ENCODE results near the gene VASH2. TPM values are rescaled to one million over a fixed set of nuclear protein-coding genes. Genes with fewer than 3 reads are reported as not detected.
A peak's percentile ranks its signal among the peaks of the same experiment; 100 is the strongest.

Gene VASH2
- total and polyA plus RNA-seq, 10 donors = 0.33 to 2.6 (median 0.95) TPM

GRCh38 chr1:212951126-212951946, 995 bp downstream of the VASH2 start:
- intact Hi-C loops (cut with DNase I; ENCODE audit: low total_unique reads) = no loop called here
- TF ChIP-seq POLR2A (IDR thresholded peaks at IDR 0.05) = no peak
- Histone ChIP-seq H3K9me3 (peaks cover 0 to 6% (median 0%) of the 10 kb centered on the region in 8 donors), H3K36me3 (no peaks in the 10 kb centered on the region), H3K4me3 (peak overlapping the region; percentile 32 to 81 (median 56)), H3K27me3 (replicated peaks in 1 of 7) (peaks cover 0 to 44% (median 13%) of the 10 kb centered on the region in 7 donors), H3K4me1 (peaks cover 0 to 43% (median 19%) of the 10 kb centered on the region in 6 donors), H3K27ac (peak overlapping the region in 1 of 8 donors; percentile 7)
- WGBS, 5 donors = 10 to 29% (median 16%) methylated on average over 28 to 72 of the region's 72 CpGs
- DNase-seq = no peak

DNA sequence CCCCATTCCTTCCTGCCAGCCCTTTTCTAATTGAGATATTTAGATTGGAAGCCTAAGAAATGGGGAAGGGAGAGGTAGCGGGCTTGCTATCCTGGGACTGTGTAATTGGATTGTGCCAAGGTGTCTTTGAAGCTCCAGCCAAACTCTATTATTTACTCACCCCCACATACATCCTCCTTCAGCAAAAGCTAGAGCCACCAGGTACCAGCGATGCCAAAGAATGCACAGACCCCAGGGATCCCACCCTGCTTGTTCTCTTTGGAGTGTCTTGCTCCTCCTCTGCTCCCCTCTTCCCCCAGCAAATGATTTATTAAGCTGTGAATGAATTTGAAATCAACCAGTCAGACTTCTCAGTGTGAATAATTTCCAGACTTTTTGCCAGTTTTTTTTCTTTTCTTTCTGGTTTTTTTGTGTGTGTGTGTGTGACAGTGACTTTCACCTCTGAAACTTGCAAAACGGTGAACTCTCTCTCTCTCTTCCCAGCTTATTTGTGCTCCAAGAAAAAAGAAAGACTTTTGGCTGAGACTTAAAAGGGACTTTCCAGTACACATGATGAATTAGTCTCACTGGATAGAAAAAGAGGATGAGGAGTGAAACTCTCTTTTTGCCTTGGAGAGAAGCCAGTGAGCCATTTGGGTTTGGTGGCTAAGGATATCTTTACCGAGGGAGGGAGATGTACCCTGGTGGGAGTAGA, 1.8 kb downstream of the VASH2 start:
- intact Hi-C loops (cut with DNase I; ENCODE audit: low total_unique reads) = no loop called here
- no peak for DNase-seq
- peaks cover 0 to 6% (median 0%) of the 10 kb centered on the region in 8 donors for H3K9me3 ChIP-seq
- H3K36me3 ChIP-seq = no peaks in the 10 kb centered on the region
- peak overlapping the region in 4 of 8 donors; percentile 21 to 81 (median 58) for H3K4me3 ChIP-seq
- H3K27ac ChIP-seq = peak overlapping the region in 4 of 8 donors; percentile 7 to 44 (median 10)
- TF ChIP-seq POLR2AphosphoS5 (IDR thresholded peaks at IDR 0.05) = no peak
- no peak for TF ChIP-seq CTCF (IDR thresholded peaks at IDR 0.05 in 8 of 11, conservative IDR thresholded peaks at IDR 0.05 in 3 of 11)
- TF ChIP-seq POLR2A (IDR thresholded peaks at IDR 0.05) = no peak
- WGBS, 5 donors = 70 to 82% (median 73%) methylated on average over 4 of the region's 4 CpGs
- peaks cover 0 to 36% (median 18%) of the 10 kb centered on the region in 6 donors for H3K4me1 ChIP-seq
- peaks cover 0 to 44% (median 13%) of the 10 kb centered on the region in 7 donors for H3K27me3 ChIP-seq (replicated peaks in 1 of 7)

- Histone ChIP-seq H3K27ac (peak overlapping the region in 4 of 8 donors; percentile 7 to 44 (median 10)), H3K4me1 (peaks cover 0 to 36% (median 17%) of the 10 kb centered on the region in 6 donors), H3K9me3 (peaks cover 0 to 6% (median 0%) of the 10 kb centered on the region in 8 donors), H3K4me3 (no peak overlapping the region), H3K27me3 (replicated peaks in 1 of 7) (peaks cover 0 to 44% (median 13%) of the 10 kb centered on the region in 7 donors), H3K36me3 (no peaks in the 10 kb centered on the region)
- 66 to 78% (median 75%) methylated on average over 8 of the region's 8 CpGs for WGBS, 5 donors
- no peak for TF ChIP-seq CTCF (IDR thresholded peaks at IDR 0.05 in 8 of 11, conservative IDR thresholded peaks at IDR 0.05 in 3 of 11)
- TF ChIP-seq POLR2A (IDR thresholded peaks at IDR 0.05) = no peak
- no peak for TF ChIP-seq POLR2AphosphoS5 (IDR thresholded peaks at IDR 0.05)
- no peak for DNase-seq
- intact Hi-C loops (cut with DNase I; ENCODE audit: low total_unique reads) = no loop called here
These were observed 2.3 kb downstream of the VASH2 start for GRCh38 chr1:212952641-212952976.

GRCh38 chr1:212953321-212953720, 3.0 kb downstream of the VASH2 start:
- Histone ChIP-seq H3K27ac (no peak overlapping the region), H3K27me3 (replicated peaks in 1 of 7) (peaks cover 0 to 44% (median 13%) of the 10 kb centered on the region in 7 donors), H3K9me3 (peaks cover 0 to 3% (median 0%) of the 10 kb centered on the region in 8 donors), H3K36me3 (no peaks in the 10 kb centered on the region), H3K4me3 (no peak overlapping the region), H3K4me1 (peaks cover 0 to 36% (median 17%) of the 10 kb centered on the region in 6 donors)
- intact Hi-C loops (cut with DNase I; ENCODE audit: low total_unique reads) = no loop called here
- no peak for DNase-seq
- 56 to 74% (median 62%) methylated on average over 3 of the region's 3 CpGs for WGBS, 5 donors
- TF ChIP-seq POLR2A (IDR thresholded peaks at IDR 0.05) = no peak
- no peak for TF ChIP-seq CTCF (IDR thresholded peaks at IDR 0.05 in 8 of 11, conservative IDR thresholded peaks at IDR 0.05 in 3 of 11)
- no peak for TF ChIP-seq POLR2AphosphoS5 (IDR thresholded peaks at IDR 0.05)

All from spleen (tissue), 11 donors.